B cell (primary cell): ENCODE measurements around the gene ADAM12. TPM values are rescaled to one million over a fixed set of nuclear protein-coding genes. Genes with fewer than 3 reads are reported as not detected.

Experiments used
- ATAC-seq: fragments of 200-7000 bp; cut with Tn5 transposase; one replicate; pipeline ENCODE4 v1.10.0; 2021; ENCODE audit warnings: low read depth, mild to moderate bottlenecking, moderate number of reproducible peaks, moderate library complexity
- CTCF ChIA-PET: fragments of 350-600 bp; sonication (Branson Sonifier 250); formaldehyde crosslinking; loops from one replicate; lab custom pipeline; 2021; ENCODE audit warnings: antibody characterized with exemption, inconsistent platforms; lab: Charles Lee
- POLR2A ChIA-PET: fragments of 350-600 bp; sonication (Branson Sonifier 250); formaldehyde crosslinking; loops from one replicate; lab custom pipeline; 2021; ENCODE audit warnings: antibody characterized with exemption; lab: Charles Lee
- DNase-seq: peaks from one replicate; pipeline ENCODE4 v3.0.0; 2013
- H2AFZ ChIP-seq: 2 replicates; pipeline ENCODE4 v1.6.1; 2012; ENCODE audit warnings: mild to moderate bottlenecking, low read depth, low read length; ENCODE audit not compliant: insufficient read depth, poor library complexity, severe bottlenecking
- H3K27ac ChIP-seq, 2 donors: 1 replicate in 1 of 2; 2 replicates in 1 of 2; pipeline ENCODE4 v1.5.1; 2012 to 2013; ENCODE audit warnings: low read length in 2 of 2, mild to moderate bottlenecking in 2 of 2, moderate library complexity in 1 of 2
- H3K27me3 ChIP-seq, 4 experiments: fragments of 200-600 bp in 1 of 4; sonication (generic) in 1 of 4; replicated peaks in 1 of 4; 1 replicate in 2 of 4; 2 replicates in 2 of 4; pipeline versions ENCODE4 v1.6.1 to v1.7.0; 2013 to 2016; ENCODE audit warnings: low read length in 3 of 4, mild to moderate bottlenecking in 2 of 4, mixed read lengths in 1 of 4, moderate library complexity in 1 of 4; ENCODE audit not compliant: insufficient read depth in 4 of 4, control insufficient read depth in 3 of 4; ENCODE audit errors: control extremely low read depth in 1 of 4
- H3K36me3 ChIP-seq, 2 experiments: replicated peaks in 1 of 2; 1 replicate in 1 of 2; 2 replicates in 1 of 2; pipeline versions ENCODE4 v1.6.1 to v1.7.1; 2013; ENCODE audit warnings: low read length in 1 of 2; ENCODE audit not compliant: insufficient read depth in 2 of 2, control insufficient read depth in 1 of 2; ENCODE audit errors: control extremely low read depth in 1 of 2, extremely low read depth in 1 of 2
- H3K4me1 ChIP-seq, 2 donors: fragments of 200-600 bp in 1 of 2; sonication (generic) in 1 of 2; 1 replicate in 1 of 2; 2 replicates in 1 of 2; pipeline versions ENCODE4 v1.5.1 to v1.6.1; 2013 to 2017; ENCODE audit warnings: low read length in 2 of 2; ENCODE audit not compliant: control insufficient read depth in 2 of 2, insufficient read depth in 2 of 2
- H3K4me2 ChIP-seq: replicated peaks from 2 replicates; pipeline ENCODE3; 2012; ENCODE audit warnings: mild to moderate bottlenecking, low read depth, low read length; ENCODE audit not compliant: poor library complexity, severe bottlenecking
- H3K4me3 ChIP-seq, 5 experiments: fragments of 200-600 bp in 1 of 5; sonication (generic) in 1 of 5; 1 replicate in 3 of 5; 2 replicates in 2 of 5; pipeline versions ENCODE4 v1.5.1 to v1.7.0; 2011 to 2016; ENCODE audit warnings: low read length in 4 of 5, mild to moderate bottlenecking in 4 of 5, low read depth in 2 of 5, control low read depth in 1 of 5, moderate library complexity in 1 of 5; ENCODE audit not compliant: insufficient read depth in 1 of 5; ENCODE audit errors: control extremely low read depth in 1 of 5, extremely low read depth in 1 of 5
- H3K79me2 ChIP-seq: fragments of 200-600 bp; sonication (generic); one replicate; pipeline ENCODE4 v1.6.0; 2016; ENCODE audit warnings: low read length; ENCODE audit not compliant: control insufficient read depth, insufficient read depth
- H3K9ac ChIP-seq: fragments of 200-600 bp; sonication (generic); 2 replicates; pipeline ENCODE4 v1.6.1; 2017; ENCODE audit warnings: mild to moderate bottlenecking, low read length, moderate library complexity
- H3K9me3 ChIP-seq, 3 donors: one replicate each; pipeline versions ENCODE4 v1.6.1 to v1.7.1; 2013; ENCODE audit warnings: low read length in 2 of 3; ENCODE audit not compliant: control insufficient read depth in 2 of 3, insufficient read depth in 1 of 3; ENCODE audit errors: control extremely low read depth in 1 of 3
- H4K20me1 ChIP-seq: 2 replicates; pipeline ENCODE4 v1.6.0; 2012; ENCODE audit warnings: mild to moderate bottlenecking, low read length; ENCODE audit not compliant: insufficient read depth, control insufficient read depth, poor library complexity, severe bottlenecking
- H3K27ac Mint-ChIP-seq: one replicate; pipeline ENCODE4 v1.8.0; 2021; ENCODE audit warnings: mixed read lengths
- H3K27me3 Mint-ChIP-seq: one replicate; pipeline ENCODE4 v1.8.0; 2021; ENCODE audit warnings: mixed read lengths
- H3K4me1 Mint-ChIP-seq: one replicate; pipeline ENCODE4 v1.8.0; 2021; ENCODE audit warnings: mixed read lengths
- H3K4me3 Mint-ChIP-seq: one replicate; pipeline ENCODE4 v1.8.0; 2021; ENCODE audit warnings: mixed read lengths
- H3K9me3 Mint-ChIP-seq: one replicate; pipeline ENCODE4 v1.8.0; 2022; ENCODE audit warnings: mixed read lengths; ENCODE audit not compliant: insufficient read depth
- EZH2 ChIP-seq: IDR thresholded peaks from 2 replicates; pipeline ENCODE4 v1.6.1; 2012; ENCODE audit warnings: borderline replicate concordance, low read depth, mild to moderate bottlenecking, moderate library complexity, low read length; ENCODE audit not compliant: insufficient read depth, poor library complexity, severe bottlenecking
- WGBS: methylation state at CpG from one replicate; pipeline ENCODE4 v1.1.5; 2013; ENCODE audit warnings: missing lambda C conversion rate; ENCODE audit not compliant: insufficient coverage; 5-methylcytosine and 5-hydroxymethylcytosine counted together
- intact Hi-C: fragments of 100-400 bp; cut with micrococcal nuclease; formaldehyde crosslinking; loops from one replicate; pipeline ENCODE4 v1.10.0; 2022
- polyA plus RNA-seq: library from polyadenylated mRNA; depleted of rRNA; stranded (reverse); fragments of >200 nt; gene quantifications from 2 replicates; pipeline ENCODE4 v1.2.3, GENCODE V29; 2012
- total RNA-seq, 2 donors: library from RNA; stranded (reverse); fragments of 120-200 nt in 1 of 2; gene quantifications; 1 replicate in 1 of 2; 2 replicates in 1 of 2; pipeline versions ENCODE4 v1.2.3 to v1.2.4, GENCODE V29; 2013 to 2022
- TF ChIP-seq, protein P1 (sequence below): fragments of 200-600 bp; IDR thresholded peaks from one replicate; pipeline ENCODE4 v1.8.0; 2022; ENCODE audit warnings: antibody characterized with exemption, mild to moderate bottlenecking

ADAM12 gene
- total and polyA plus RNA-seq, 2 donors (not counting 1 experiment from before 2014, with no cell fraction given): 0.01 to 0.22 TPM

- Histone ChIP-seq H3K27me3 (no peaks in the 10 kb centered on the region), H3K27ac (no peak overlapping the region), H3K79me2 (no peaks in the 10 kb centered on the region), H3K4me2 (no peak overlapping the region), H3K9me3 (peaks cover 0 to 2% (median 0%) of the 10 kb centered on the region in 3 donors), H3K4me1 (no peaks in the 10 kb centered on the region), H3K9ac (no peak overlapping the region), H3K36me3 (no peaks in the 10 kb centered on the region), H3K4me3 (no peak overlapping the region), H4K20me1 (no peaks in the 10 kb centered on the region), H2AFZ (no peak overlapping the region)
- CTCF ChIA-PET: no interaction called here
- ATAC-seq (no peak), DNase-seq (no peak)
- H3K4me3 Mint-ChIP-seq: no peak overlapping the region
- peaks cover 3% of the 10 kb centered on the region for H3K4me1 Mint-ChIP-seq
- no peaks in the 10 kb centered on the region for H3K9me3 Mint-ChIP-seq
- intact Hi-C loops: no loop called here
- no peak for TF ChIP-seq EZH2
- TF ChIP-seq, protein P1, sequence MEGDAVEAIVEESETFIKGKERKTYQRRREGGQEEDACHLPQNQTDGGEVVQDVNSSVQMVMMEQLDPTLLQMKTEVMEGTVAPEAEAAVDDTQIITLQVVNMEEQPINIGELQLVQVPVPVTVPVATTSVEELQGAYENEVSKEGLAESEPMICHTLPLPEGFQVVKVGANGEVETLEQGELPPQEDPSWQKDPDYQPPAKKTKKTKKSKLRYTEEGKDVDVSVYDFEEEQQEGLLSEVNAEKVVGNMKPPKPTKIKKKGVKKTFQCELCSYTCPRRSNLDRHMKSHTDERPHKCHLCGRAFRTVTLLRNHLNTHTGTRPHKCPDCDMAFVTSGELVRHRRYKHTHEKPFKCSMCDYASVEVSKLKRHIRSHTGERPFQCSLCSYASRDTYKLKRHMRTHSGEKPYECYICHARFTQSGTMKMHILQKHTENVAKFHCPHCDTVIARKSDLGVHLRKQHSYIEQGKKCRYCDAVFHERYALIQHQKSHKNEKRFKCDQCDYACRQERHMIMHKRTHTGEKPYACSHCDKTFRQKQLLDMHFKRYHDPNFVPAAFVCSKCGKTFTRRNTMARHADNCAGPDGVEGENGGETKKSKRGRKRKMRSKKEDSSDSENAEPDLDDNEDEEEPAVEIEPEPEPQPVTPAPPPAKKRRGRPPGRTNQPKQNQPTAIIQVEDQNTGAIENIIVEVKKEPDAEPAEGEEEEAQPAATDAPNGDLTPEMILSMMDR: no peak
- no peaks in the 10 kb centered on the region for H3K27me3 Mint-ChIP-seq
- H3K27ac Mint-ChIP-seq: no peak overlapping the region
- WGBS: no CpG with 5 or more reads among the region's 2 CpGs
- POLR2A ChIA-PET: no interaction called here
These were observed 381.4 kb downstream of the ADAM12 start for GRCh38 chr10:126006906-126007305.

GRCh38 chr10:126006264-126006663 lies 382.0 kb downstream of the ADAM12 start:
- no peaks in the 10 kb centered on the region for H3K79me2 ChIP-seq
- no peaks in the 10 kb centered on the region for H3K36me3 ChIP-seq
- H3K4me1 ChIP-seq: no peaks in the 10 kb centered on the region
- no peak for ATAC-seq
- no peak for DNase-seq
- H2AFZ ChIP-seq: no peak overlapping the region
- H3K9ac ChIP-seq: no peak overlapping the region
- ChIA-PET CTCF (no interaction called here), POLR2A (no interaction called here)
- intact Hi-C loops: no loop called here
- no peak overlapping the region for H3K4me3 Mint-ChIP-seq
- H3K27ac ChIP-seq: no peak overlapping the region
- no peaks in the 10 kb centered on the region for H3K27me3 ChIP-seq
- no peaks in the 10 kb centered on the region for H3K27me3 Mint-ChIP-seq
- 100% methylated on average over 2 of the region's 5 CpGs for WGBS
- H3K4me1 Mint-ChIP-seq: peaks cover 3% of the 10 kb centered on the region
- no peak overlapping the region for H3K4me3 ChIP-seq
- TF ChIP-seq, protein P1: no peak
- TF ChIP-seq EZH2: no peak
- peaks cover 0 to 2% (median 0%) of the 10 kb centered on the region in 3 donors for H3K9me3 ChIP-seq
- no peaks in the 10 kb centered on the region for H3K9me3 Mint-ChIP-seq
- H3K27ac Mint-ChIP-seq: no peak overlapping the region
- H3K4me2 ChIP-seq: no peak overlapping the region
- H4K20me1 ChIP-seq: no peaks in the 10 kb centered on the region
